Esophagus squamous epithelium (tissue), 5 donors: ENCODE results near the gene REXO2. TPM values are rescaled to one million over a fixed set of nuclear protein-coding genes. Genes with fewer than 3 reads are reported as not detected.

Experiments used
- DNase-seq: peaks from one replicate; lab custom pipeline; 2025; lab: John Stamatoyannopoulos, UW
- H3K27ac ChIP-seq, 4 donors: fragments of 200-600 bp; sonication (generic); one replicate each; pipeline ENCODE4 v1.5.1; 2016 to 2019; ENCODE audit warnings: mild to moderate bottlenecking in 1 of 4
- H3K27me3 ChIP-seq, 4 donors: fragments of 200-600 bp; sonication (generic); 1 replicate in 3 of 4; 2 replicates in 1 of 4; pipeline versions ENCODE4 v1.5.1 to v1.6.0; 2017 to 2021; ENCODE audit warnings: antibody characterized with exemption in 1 of 4
- H3K36me3 ChIP-seq, 3 donors: fragments of 200-600 bp; sonication (generic); one replicate each; pipeline ENCODE4 v1.5.1; 2016 to 2019
- H3K4me1 ChIP-seq, 3 donors: fragments of 200-600 bp; sonication (generic); one replicate each; pipeline ENCODE4 v1.5.1; 2017 to 2019
- H3K4me3 ChIP-seq, 4 donors: fragments of 200-600 bp; sonication (generic); 1 replicate in 3 of 4; 2 replicates in 1 of 4; pipeline ENCODE4 v1.5.1; 2016 to 2019; ENCODE audit warnings: mild to moderate bottlenecking in 2 of 4, moderate library complexity in 1 of 4
- H3K9me3 ChIP-seq, 3 donors: fragments of 200-600 bp; sonication (generic); one replicate each; pipeline ENCODE4 v1.5.1; 2016 to 2019
- CTCF ChIP-seq, 6 experiments: fragments of 450-650 bp in 4 of 6; fragments of 200-600 bp in 2 of 6; sonication (generic) in 2 of 6; IDR thresholded peaks; one replicate each; pipeline ENCODE4 v1.5.1; 2016 to 2019; ENCODE audit warnings: antibody characterized with exemption in 6 of 6, mild to moderate bottlenecking in 4 of 6, moderate library complexity in 4 of 6
- POLR2A ChIP-seq, 4 donors: fragments of 450-650 bp; IDR thresholded peaks; one replicate each; pipeline ENCODE4 v1.6.1; 2017; ENCODE audit warnings: antibody characterized with exemption in 4 of 4, mild to moderate bottlenecking in 4 of 4, moderate library complexity in 3 of 4
- WGBS, 2 donors: methylation state at CpG; one replicate each; pipeline ENCODE4 v1.1.5; 2018; 5-methylcytosine and 5-hydroxymethylcytosine counted together
- intact Hi-C: fragments of 100-400 bp; cut with DNase I; formaldehyde crosslinking; loops from one replicate; pipeline ENCODE4 v1.15.0; 2022
- total RNA-seq, 4 donors: library from RNA; depleted of rRNA; stranded (reverse); fragments of >200 nt; gene quantifications; one replicate each; pipeline ENCODE4 v1.1.0, GENCODE V29; 2016
- donor health status: DM: yes; HTN: yes; CAD: no.

REXO2 gene
- total RNA-seq, 4 donors from 2014 or later = 59.3 to 124 (median 107) TPM

GRCh38 chr11:114397349-114397982, 41.8 kb upstream of the REXO2 start:
- Histone ChIP-seq H3K9me3 (no peaks in the 10 kb centered on the region), H3K4me1 (peaks cover 0 to 51% (median 22%) of the 10 kb centered on the region in 3 donors), H3K4me3 (no peak overlapping the region), H3K27me3 (no peaks in the 10 kb centered on the region), H3K36me3 (no peaks in the 10 kb centered on the region), H3K27ac (no peak overlapping the region)
- no peak for DNase-seq
- TF ChIP-seq CTCF (IDR thresholded peaks at IDR 0.05) (no peak), POLR2A (IDR thresholded peaks at IDR 0.05) (no peak)
- WGBS, 2 donors = 69 to 79% methylated on average over 2 of the region's 2 CpGs
- intact Hi-C loops = no loop called here

- Histone ChIP-seq H3K4me1 (peaks cover 0 to 60% (median 22%) of the 10 kb centered on the region in 3 donors), H3K9me3 (no peaks in the 10 kb centered on the region), H3K4me3 (no peak overlapping the region), H3K27me3 (no peaks in the 10 kb centered on the region), H3K36me3 (no peaks in the 10 kb centered on the region), H3K27ac (peak overlapping the region in 1 of 4 donors; percentile 0)
- intact Hi-C loops = no loop called here
- no peak for DNase-seq
- WGBS, 2 donors = 65 to 74% methylated on average over 4 of the region's 4 CpGs
- TF ChIP-seq CTCF (IDR thresholded peaks at IDR 0.05) (no peak), POLR2A (IDR thresholded peaks at IDR 0.05) (no peak)
Measured at GRCh38 chr11:114398303-114398920, 40.9 kb upstream of the REXO2 start.

- WGBS, 2 donors = 4 to 7% methylated on average over 15 to 16 of the region's 29 CpGs
Measured at GRCh38 chr11:114399490-114400215, 39.6 kb upstream of the REXO2 start.

GRCh38 chr11:114400216-114400914, 38.9 kb upstream of the REXO2 start, which contains the start of the genes C11orf71 and RBM7:
Gene C11orf71 (minus strand): TSS chr11:114400511. CDS start chr11:114400331, 180 bp downstream.
Gene RBM7 (plus strand): TSS chr11:114400666. CDS start chr11:114400672, 6 bp downstream.
- Histone ChIP-seq H3K4me1 (peaks cover 0 to 77% (median 29%) of the 10 kb centered on the region in 3 donors), H3K27me3 (no peaks in the 10 kb centered on the region), H3K9me3 (no peaks in the 10 kb centered on the region), H3K27ac (peak within 1 kb of the TSS; percentile 95 to 99 (median 97)), H3K4me3 (peak within 1 kb of the TSS; percentile 66 to 85 (median 68)), H3K36me3 (peaks cover 0 to 16% (median 0%) of the 10 kb centered on the region in 3 donors)
- WGBS, 2 donors = 0% methylated on average over 3 to 14 of the region's 65 CpGs
- intact Hi-C loops = no loop called here
- TF ChIP-seq POLR2A (IDR thresholded peaks at IDR 0.05) (peak in 3 of 4 donors; percentile 87 to 97 (median 93)), CTCF (IDR thresholded peaks at IDR 0.05) (peak in 2 of 6 experiments; percentile 21 to 31)
- peak; percentile 82 for DNase-seq

More at GRCh38 chr11:114399490-114400215, 39.6 kb upstream of the REXO2 start:
- TF ChIP-seq POLR2A (IDR thresholded peaks at IDR 0.05) (no peak), CTCF (IDR thresholded peaks at IDR 0.05) (no peak)
- Histone ChIP-seq H3K36me3 (peaks cover 0 to 10% (median 0%) of the 10 kb centered on the region in 3 donors), H3K4me3 (peak overlapping the region; percentile 66 to 85 (median 68)), H3K4me1 (peaks cover 0 to 73% (median 29%) of the 10 kb centered on the region in 3 donors), H3K9me3 (no peaks in the 10 kb centered on the region), H3K27me3 (no peaks in the 10 kb centered on the region), H3K27ac (peak overlapping the region; percentile 95 to 99 (median 97))
- intact Hi-C loops = no loop called here
- no peak for DNase-seq
